Effector memory CD4-positive, alpha-beta T cell (primary cell): ENCODE results near the gene RBMS1.

ENCODE experiments used
- DNase-seq, 3 donors: peaks; one replicate each; pipeline ENCODE4 v3.0.0-alpha.2; 2020
- H3K27ac ChIP-seq: 2 replicates; pipeline ENCODE4 v1.7.0; 2013; ENCODE audit warnings: mild to moderate bottlenecking, low read length, moderate library complexity; ENCODE audit not compliant: insufficient read depth, poor library complexity, severe bottlenecking
- H3K27me3 ChIP-seq: replicated peaks from 2 replicates; pipeline ENCODE4 v1.7.0; 2013; ENCODE audit warnings: mild to moderate bottlenecking, low read length; ENCODE audit not compliant: insufficient read depth, control insufficient read depth, poor library complexity, severe bottlenecking
- H3K36me3 ChIP-seq: 2 replicates; pipeline ENCODE4 v1.7.0; 2013; ENCODE audit warnings: mild to moderate bottlenecking, low read length, moderate library complexity; ENCODE audit not compliant: control insufficient read depth, insufficient read depth
- H3K4me1 ChIP-seq: 2 replicates; pipeline ENCODE4 v1.7.0; 2013; ENCODE audit warnings: low read length, mild to moderate bottlenecking; ENCODE audit not compliant: control insufficient read depth, insufficient read depth, poor library complexity, severe bottlenecking
- H3K4me3 ChIP-seq: 2 replicates; pipeline ENCODE4 v1.7.0; 2013; ENCODE audit warnings: low read length, low read depth, mild to moderate bottlenecking; ENCODE audit not compliant: insufficient read depth, poor library complexity, severe bottlenecking
- H3K9me3 ChIP-seq: 2 replicates; pipeline ENCODE4 v1.7.0; 2013; ENCODE audit warnings: mild to moderate bottlenecking, low read length, moderate library complexity; ENCODE audit not compliant: control insufficient read depth

RBMS1 gene

GRCh38 chr2:160294339-160294803 is 199.2 kb downstream of the RBMS1 start:
- DNase-seq: no peak
- Histone ChIP-seq H3K9me3 (no peaks in the 10 kb centered on the region), H3K27ac (no peak overlapping the region), H3K36me3 (peaks cover 29% of the 10 kb centered on the region), H3K4me3 (no peak overlapping the region), H3K27me3 (no peaks in the 10 kb centered on the region), H3K4me1 (peaks cover 15% of the 10 kb centered on the region)

DNA sequence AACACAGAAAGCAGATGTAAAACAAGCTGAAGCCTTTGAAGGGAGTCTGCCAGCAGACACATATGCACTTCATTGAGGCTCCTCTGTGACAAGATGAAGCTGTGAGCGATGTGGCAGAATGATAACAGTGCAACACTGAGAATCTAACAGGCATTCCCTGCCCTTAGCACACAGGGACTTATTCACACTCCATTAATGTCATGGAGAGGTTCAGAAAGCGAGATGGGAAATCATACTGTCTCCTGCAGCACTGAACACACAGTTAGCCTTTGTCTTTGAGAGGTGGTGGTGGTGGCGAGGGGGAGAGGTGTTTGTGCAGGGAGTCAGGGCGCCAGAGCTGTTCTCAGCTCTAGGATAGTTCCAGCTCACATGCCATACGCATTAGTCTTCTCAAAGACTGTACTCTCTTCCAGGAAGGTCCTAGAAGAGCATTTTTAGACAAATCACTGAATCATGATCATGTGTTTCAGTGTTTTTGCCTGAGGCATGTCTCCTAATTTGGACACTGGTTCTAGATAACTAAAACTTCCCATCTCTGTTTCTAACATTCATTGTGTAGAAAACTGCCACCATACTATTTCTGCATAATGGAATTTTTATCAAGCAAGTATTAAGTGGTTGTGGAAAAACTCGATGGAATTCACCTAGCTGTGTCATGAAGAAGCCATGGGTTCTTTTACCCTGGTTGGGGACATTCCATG is 200.1 kb downstream of the RBMS1 start:
- Histone ChIP-seq H3K4me3 (no peak overlapping the region), H3K9me3 (no peaks in the 10 kb centered on the region), H3K36me3 (peaks cover 31% of the 10 kb centered on the region), H3K27ac (no peak overlapping the region), H3K27me3 (no peaks in the 10 kb centered on the region), H3K4me1 (peaks cover 15% of the 10 kb centered on the region)
- no peak for DNase-seq

DNA sequence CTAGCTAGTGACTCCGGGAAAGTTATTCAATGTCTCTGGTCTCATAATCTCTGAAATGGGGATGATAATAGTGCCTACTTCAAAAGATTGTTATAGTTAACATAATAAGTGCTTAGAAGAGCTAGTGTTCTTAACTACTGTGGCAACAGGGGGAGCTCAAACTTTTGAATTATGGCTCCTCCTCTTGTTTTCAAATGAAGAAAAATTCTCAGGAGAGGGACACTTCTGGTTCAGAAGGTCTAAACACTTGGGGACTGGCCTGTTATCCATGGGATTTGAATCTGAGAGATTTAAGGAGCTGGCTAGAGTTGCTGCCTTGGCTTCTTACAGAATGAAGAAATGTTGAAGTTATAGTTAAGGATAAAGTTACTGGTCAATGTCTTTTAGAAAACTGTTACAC is 201.4 kb downstream of the RBMS1 start:
- H3K27ac ChIP-seq: no peak overlapping the region
- no peak for DNase-seq
- peaks cover 8% of the 10 kb centered on the region for H3K4me1 ChIP-seq
- no peaks in the 10 kb centered on the region for H3K9me3 ChIP-seq
- H3K36me3 ChIP-seq: peaks cover 25% of the 10 kb centered on the region
- H3K4me3 ChIP-seq: no peak overlapping the region
- H3K27me3 ChIP-seq: no peaks in the 10 kb centered on the region

DNA sequence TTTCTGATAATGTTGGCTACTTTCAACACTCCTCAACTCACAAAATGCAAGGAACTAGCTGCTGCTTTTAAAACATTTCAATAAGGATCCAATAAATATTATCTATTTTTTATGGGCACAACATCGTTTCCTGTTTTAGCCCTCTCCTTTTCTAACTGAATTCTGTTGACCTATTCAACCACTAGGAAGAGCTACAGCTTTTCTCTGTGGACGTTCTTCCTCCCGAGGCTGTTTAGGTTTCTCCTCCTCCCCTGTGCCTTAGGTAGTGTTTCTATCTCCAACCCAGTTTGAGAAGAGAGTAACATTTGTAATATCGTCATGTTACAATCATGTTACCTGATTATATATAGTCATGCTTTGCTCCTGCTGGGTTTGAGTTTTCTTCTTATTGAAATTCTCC is 202.2 kb downstream of the RBMS1 start:
- Histone ChIP-seq H3K27me3 (no peaks in the 10 kb centered on the region), H3K27ac (no peak overlapping the region), H3K36me3 (peaks cover 33% of the 10 kb centered on the region), H3K4me1 (peaks cover 8% of the 10 kb centered on the region), H3K4me3 (no peak overlapping the region), H3K9me3 (no peaks in the 10 kb centered on the region)
- DNase-seq: no peak

GRCh38 chr2:160290598-160290997 is 203.0 kb downstream of the RBMS1 start:
- Histone ChIP-seq H3K4me3 (no peak overlapping the region), H3K27ac (no peak overlapping the region), H3K27me3 (no peaks in the 10 kb centered on the region), H3K4me1 (peaks cover 3% of the 10 kb centered on the region), H3K9me3 (no peaks in the 10 kb centered on the region), H3K36me3 (peaks cover 35% of the 10 kb centered on the region)
- no peak for DNase-seq

DNA sequence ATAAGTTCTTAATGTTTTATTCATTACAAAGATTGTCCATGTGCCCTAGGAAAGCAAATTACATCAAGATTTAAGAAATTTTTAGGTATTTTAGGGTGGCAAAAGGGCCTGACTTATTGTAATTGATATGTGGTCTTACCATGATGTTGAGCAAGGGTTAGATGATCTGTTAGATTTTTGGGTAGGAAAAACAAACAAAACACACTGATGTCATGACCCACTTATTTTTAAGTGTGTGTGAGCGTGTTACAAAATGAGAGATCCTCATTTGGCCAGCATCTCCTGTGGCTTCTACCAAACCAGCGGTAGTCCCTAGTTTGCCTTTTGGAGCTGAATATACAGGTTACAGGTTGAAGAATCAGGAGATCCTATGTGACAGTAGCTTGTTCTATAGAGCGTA is 203.8 kb downstream of the RBMS1 start:
- H3K27me3 ChIP-seq: no peaks in the 10 kb centered on the region
- H3K4me1 ChIP-seq: no peaks in the 10 kb centered on the region
- DNase-seq: no peak
- H3K9me3 ChIP-seq: no peaks in the 10 kb centered on the region
- H3K27ac ChIP-seq: no peak overlapping the region
- H3K36me3 ChIP-seq: peaks cover 37% of the 10 kb centered on the region
- no peak overlapping the region for H3K4me3 ChIP-seq

DNA sequence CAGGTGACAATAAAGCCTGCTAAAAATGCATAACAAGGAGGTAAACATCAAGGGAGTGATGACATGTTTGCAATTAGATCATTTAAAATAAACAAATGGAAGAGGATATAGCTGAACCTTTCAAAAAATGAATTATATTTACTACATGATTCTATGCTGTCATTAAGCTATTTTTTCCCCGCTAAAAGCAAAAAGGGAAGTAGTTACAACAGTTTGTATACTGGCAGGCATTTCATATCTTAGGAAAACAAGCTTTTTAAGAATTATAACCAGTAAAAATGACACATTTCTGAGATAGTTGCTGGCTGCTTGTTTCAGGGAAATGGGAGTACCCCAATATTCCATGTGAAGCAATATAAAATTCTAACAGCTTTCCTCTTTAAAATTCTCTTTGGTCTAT is 204.5 kb downstream of the RBMS1 start:
- no peaks in the 10 kb centered on the region for H3K27me3 ChIP-seq
- no peaks in the 10 kb centered on the region for H3K9me3 ChIP-seq
- no peak for DNase-seq
- H3K36me3 ChIP-seq: peaks cover 43% of the 10 kb centered on the region
- no peak overlapping the region for H3K4me3 ChIP-seq
- H3K27ac ChIP-seq: peak overlapping the region; percentile 7
- no peaks in the 10 kb centered on the region for H3K4me1 ChIP-seq

GRCh38 chr2:160288324-160288723 is 205.3 kb downstream of the RBMS1 start:
- H3K27ac ChIP-seq: no peak overlapping the region

GRCh38 chr2:160287476-160287875 is 206.1 kb downstream of the RBMS1 start:
- H3K36me3 ChIP-seq: peaks cover 46% of the 10 kb centered on the region
- H3K27ac ChIP-seq: no peak overlapping the region

More at GRCh38 chr2:160288324-160288723, 205.3 kb downstream of the RBMS1 start:
- no peaks in the 10 kb centered on the region for H3K4me1 ChIP-seq
- no peaks in the 10 kb centered on the region for H3K9me3 ChIP-seq
- no peaks in the 10 kb centered on the region for H3K27me3 ChIP-seq
- DNase-seq: no peak
- peaks cover 44% of the 10 kb centered on the region for H3K36me3 ChIP-seq
- H3K4me3 ChIP-seq: no peak overlapping the region

GRCh38 chr2:160286551-160286950 is 207.1 kb downstream of the RBMS1 start:
- no peak overlapping the region for H3K4me3 ChIP-seq
- no peak overlapping the region for H3K27ac ChIP-seq
- H3K27me3 ChIP-seq: no peaks in the 10 kb centered on the region
- H3K36me3 ChIP-seq: peaks cover 49% of the 10 kb centered on the region
- H3K9me3 ChIP-seq: no peaks in the 10 kb centered on the region
- DNase-seq: no peak
- H3K4me1 ChIP-seq: no peaks in the 10 kb centered on the region

More at GRCh38 chr2:160287476-160287875, 206.1 kb downstream of the RBMS1 start:
- H3K4me1 ChIP-seq: no peaks in the 10 kb centered on the region
- no peak for DNase-seq
- H3K4me3 ChIP-seq: no peak overlapping the region
- no peaks in the 10 kb centered on the region for H3K27me3 ChIP-seq
- no peaks in the 10 kb centered on the region for H3K9me3 ChIP-seq
